Neural crest cell (in vitro differentiated cells): Measurements from ENCODE around the gene R3HDM4. TPM values are rescaled to one million over a fixed set of nuclear protein-coding genes. Genes with fewer than 3 reads are reported as not detected.
A peak's percentile ranks its signal among the peaks of the same experiment; 100 is the strongest.

ENCODE experiments used
- DNase-seq: peaks from one replicate; pipeline ENCODE4 v3.0.0; 2021; ENCODE audit warnings: low read depth, mixed read lengths, low spot score
- H3K27ac Mint-ChIP-seq: one replicate; pipeline ENCODE4 v1.8.0; 2021; ENCODE audit warnings: mild to moderate bottlenecking, mixed read lengths; ENCODE audit not compliant: unreplicated experiment
- H3K27me3 Mint-ChIP-seq: 2 replicates; pipeline ENCODE4 v1.8.0; 2021; ENCODE audit warnings: low read depth, mild to moderate bottlenecking, mixed read lengths
- H3K36me3 Mint-ChIP-seq: 2 replicates; pipeline ENCODE4 v1.8.0; 2021; ENCODE audit warnings: low read depth, mild to moderate bottlenecking, mixed read lengths
- H3K4me1 Mint-ChIP-seq: 2 replicates; pipeline ENCODE4 v1.8.0; 2021; ENCODE audit warnings: mixed read lengths
- H3K4me3 Mint-ChIP-seq: one replicate; pipeline ENCODE4 v1.8.0; 2021; ENCODE audit warnings: mild to moderate bottlenecking, mixed read lengths
- H3K9me3 Mint-ChIP-seq: 2 replicates; pipeline ENCODE4 v1.8.0; 2021; ENCODE audit warnings: mixed read lengths
- total RNA-seq: library from RNA; stranded (reverse); gene quantifications from 2 replicates; pipeline ENCODE4 v1.2.1, GENCODE V29; 2021
- TF ChIP-seq, protein P1 (sequence below): fragments of 200-600 bp; sonication (generic); conservative IDR thresholded peaks from 2 replicates; pipeline ENCODE4 v1.5.0; 2021; ENCODE audit warnings: antibody characterized with exemption, mild to moderate bottlenecking

Gene R3HDM4
- total RNA-seq, 1 donor from 2014 or later, result 50.9 TPM

- peak overlapping the region; percentile 67 for H3K4me3 Mint-ChIP-seq
- TF ChIP-seq, protein P1, sequence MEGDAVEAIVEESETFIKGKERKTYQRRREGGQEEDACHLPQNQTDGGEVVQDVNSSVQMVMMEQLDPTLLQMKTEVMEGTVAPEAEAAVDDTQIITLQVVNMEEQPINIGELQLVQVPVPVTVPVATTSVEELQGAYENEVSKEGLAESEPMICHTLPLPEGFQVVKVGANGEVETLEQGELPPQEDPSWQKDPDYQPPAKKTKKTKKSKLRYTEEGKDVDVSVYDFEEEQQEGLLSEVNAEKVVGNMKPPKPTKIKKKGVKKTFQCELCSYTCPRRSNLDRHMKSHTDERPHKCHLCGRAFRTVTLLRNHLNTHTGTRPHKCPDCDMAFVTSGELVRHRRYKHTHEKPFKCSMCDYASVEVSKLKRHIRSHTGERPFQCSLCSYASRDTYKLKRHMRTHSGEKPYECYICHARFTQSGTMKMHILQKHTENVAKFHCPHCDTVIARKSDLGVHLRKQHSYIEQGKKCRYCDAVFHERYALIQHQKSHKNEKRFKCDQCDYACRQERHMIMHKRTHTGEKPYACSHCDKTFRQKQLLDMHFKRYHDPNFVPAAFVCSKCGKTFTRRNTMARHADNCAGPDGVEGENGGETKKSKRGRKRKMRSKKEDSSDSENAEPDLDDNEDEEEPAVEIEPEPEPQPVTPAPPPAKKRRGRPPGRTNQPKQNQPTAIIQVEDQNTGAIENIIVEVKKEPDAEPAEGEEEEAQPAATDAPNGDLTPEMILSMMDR, result no peak
- peaks cover 3% of the 10 kb centered on the region for H3K4me1 Mint-ChIP-seq
- DNase-seq, result peak; percentile 47
- peaks cover 9% of the 10 kb centered on the region for H3K27me3 Mint-ChIP-seq
- peaks cover 5% of the 10 kb centered on the region for H3K36me3 Mint-ChIP-seq
- no peaks in the 10 kb centered on the region for H3K9me3 Mint-ChIP-seq
- H3K27ac Mint-ChIP-seq, result no peak overlapping the region
These were observed 40.6 kb downstream of the R3HDM4 start for GRCh38 chr19:872266-872951.

DNA sequence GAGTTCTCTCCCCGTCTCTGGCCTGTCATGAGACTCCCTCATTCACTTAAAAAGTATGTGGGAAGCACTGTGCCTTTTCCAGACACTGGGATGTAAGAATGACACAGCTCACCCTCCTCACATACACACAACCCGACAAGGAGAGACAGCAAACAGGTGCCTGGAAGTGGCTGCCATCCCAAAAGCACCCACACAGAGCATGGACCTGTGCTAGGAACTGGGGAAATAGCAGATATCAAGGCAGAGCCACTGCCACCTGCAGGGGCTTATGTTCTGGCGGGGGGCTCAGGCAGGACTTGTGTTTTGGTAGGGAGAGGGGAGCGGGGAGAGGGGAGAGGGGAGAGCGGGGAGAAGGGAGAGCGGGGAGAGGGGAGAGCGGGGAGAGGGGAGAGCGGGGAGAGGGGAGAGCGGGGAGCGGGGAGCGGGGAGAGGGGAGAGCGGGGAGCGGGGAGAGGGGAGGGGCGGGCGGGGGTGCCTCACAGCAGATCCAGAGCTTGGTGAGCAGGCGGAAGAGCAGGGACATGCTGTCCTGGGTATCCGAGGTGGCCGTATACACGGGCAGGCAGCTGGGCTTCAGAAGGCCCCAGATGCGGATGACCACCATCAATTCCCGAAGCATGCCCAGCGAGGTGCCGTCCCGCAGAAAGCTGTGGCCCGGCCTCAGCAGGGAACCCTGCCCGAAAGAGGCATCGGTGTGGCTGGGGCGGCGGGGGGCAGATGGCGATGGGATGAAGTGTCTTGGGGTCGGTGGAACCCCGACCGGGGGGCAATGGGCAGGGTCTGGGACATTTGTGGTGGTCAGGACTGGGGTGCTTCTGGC lies 41.4 kb downstream of the R3HDM4 start:
- Mint-ChIP-seq H3K9me3 (no peaks in the 10 kb centered on the region), H3K27me3 (peaks cover 10% of the 10 kb centered on the region), H3K4me3 (peak overlapping the region; percentile 76), H3K4me1 (peaks cover 4% of the 10 kb centered on the region), H3K36me3 (peaks cover 6% of the 10 kb centered on the region), H3K27ac (no peak overlapping the region)
- DNase-seq, result no peak
- TF ChIP-seq, protein P1, result no peak

DNA sequence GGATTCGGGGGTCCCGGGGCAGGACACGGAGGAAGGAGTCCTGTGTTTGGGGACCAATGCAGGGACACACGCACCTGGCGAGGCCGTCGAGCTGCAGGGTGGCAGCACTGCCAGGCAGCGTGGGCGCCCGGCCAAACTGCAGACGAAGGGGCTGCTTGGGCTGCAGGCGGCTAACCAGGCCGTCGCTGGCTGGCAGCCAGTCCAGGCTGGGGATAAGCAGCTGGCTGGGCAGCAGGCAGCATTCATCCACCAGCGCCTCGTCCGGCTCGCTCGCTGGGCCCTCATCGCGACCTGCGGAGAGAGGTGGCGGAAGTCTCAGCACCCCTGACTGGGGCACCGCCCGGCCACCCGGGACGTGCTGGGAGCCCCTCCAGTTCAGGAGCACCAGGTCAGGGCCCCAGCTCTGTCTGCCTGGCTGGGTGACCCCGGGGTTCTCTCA lies 42.0 kb downstream of the R3HDM4 start:
- H3K27me3 Mint-ChIP-seq, result peaks cover 10% of the 10 kb centered on the region
- DNase-seq, result no peak
- H3K4me1 Mint-ChIP-seq, result peaks cover 4% of the 10 kb centered on the region
- H3K36me3 Mint-ChIP-seq, result peaks cover 6% of the 10 kb centered on the region
- no peak overlapping the region for H3K4me3 Mint-ChIP-seq
- TF ChIP-seq, protein P1, result no peak
- H3K27ac Mint-ChIP-seq, result no peak overlapping the region
- H3K9me3 Mint-ChIP-seq, result no peaks in the 10 kb centered on the region

- Mint-ChIP-seq H3K9me3 (no peaks in the 10 kb centered on the region), H3K27ac (no peak overlapping the region), H3K27me3 (peaks cover 13% of the 10 kb centered on the region), H3K4me3 (no peak overlapping the region), H3K4me1 (peaks cover 4% of the 10 kb centered on the region), H3K36me3 (peaks cover 6% of the 10 kb centered on the region)
- TF ChIP-seq, protein P1, result no peak
- no peak for DNase-seq
These were observed 42.7 kb downstream of the R3HDM4 start for GRCh38 chr19:870314-870713.

- H3K27ac Mint-ChIP-seq, result no peak overlapping the region
- peaks cover 4% of the 10 kb centered on the region for H3K4me1 Mint-ChIP-seq
- TF ChIP-seq, protein P1, result no peak
- H3K4me3 Mint-ChIP-seq, result no peak overlapping the region
- no peak for DNase-seq
- H3K9me3 Mint-ChIP-seq, result no peaks in the 10 kb centered on the region
- peaks cover 16% of the 10 kb centered on the region for H3K27me3 Mint-ChIP-seq
- peaks cover 6% of the 10 kb centered on the region for H3K36me3 Mint-ChIP-seq
These were observed 43.5 kb downstream of the R3HDM4 start for GRCh38 chr19:869245-870177.
